Measurements from ENCODE around the gene MISP.
"Not testable (repeated sequence)": the region's sequence is repeated elsewhere in the genome, so short reads cannot be mapped to it uniquely, and the experiment has no call there.

MISP gene

GRCh38 chr19:750640-751423 lies at the start of gene MISP:
TSS of gene MISP (plus strand) at chr19:751112. CDS start at chr19:756947, 5,835 bp downstream.
- DNase-seq, result no peak

GRCh38 chr19:702847-703246 lies 48.1 kb upstream of the MISP start:
- DNase-seq, result not testable (repeated sequence)

- no peak for DNase-seq
Observed at GRCh38 chr19:703329-703650, 47.6 kb upstream of the MISP start.

GRCh38 chr19:703651-704446 lies 47.1 kb upstream of the MISP start:
- no peak for DNase-seq

GRCh38 chr19:704447-704741 lies 46.5 kb upstream of the MISP start:
- no peak for DNase-seq

- no peak for DNase-seq
Observed at GRCh38 chr19:708154-709143, 42.5 kb upstream of the MISP start, which contains the start of gene PALM. TSS of gene PALM (plus strand) at chr19:708935. CDS start at chr19:709147, 212 bp downstream.

GRCh38 chr19:709196-709964 lies 41.5 kb upstream of the MISP start:
- no peak for DNase-seq

GRCh38 chr19:709965-710571 lies 40.8 kb upstream of the MISP start:
- DNase-seq, result no peak

- DNase-seq, result no peak
Observed at GRCh38 chr19:710767-711166, 40.1 kb upstream of the MISP start.

GRCh38 chr19:711254-711653 lies 39.7 kb upstream of the MISP start:
- no peak for DNase-seq

- no peak for DNase-seq
Observed at GRCh38 chr19:715347-715746, 35.6 kb upstream of the MISP start.

GRCh38 chr19:718251-718951 lies 32.5 kb upstream of the MISP start:
- DNase-seq, result no peak

GRCh38 chr19:718991-719512 lies 31.9 kb upstream of the MISP start:
- DNase-seq, result no peak

- no peak for DNase-seq
Observed at GRCh38 chr19:719636-720344, 31.1 kb upstream of the MISP start.

GRCh38 chr19:720345-721160 lies 30.4 kb upstream of the MISP start:
- DNase-seq, result no peak

GRCh38 chr19:722553-723101 lies 28.3 kb upstream of the MISP start:
- no peak for DNase-seq

GRCh38 chr19:723247-723646 lies 27.7 kb upstream of the MISP start:
- DNase-seq, result no peak

GRCh38 chr19:723714-724113 lies 27.2 kb upstream of the MISP start:
- no peak for DNase-seq

GRCh38 chr19:725461-726089 lies 25.3 kb upstream of the MISP start:
- no peak for DNase-seq
